Hindlimb muscle (tissue), 1 donor: ENCODE measurements around the gene HHIP. TPM values are rescaled to one million over a fixed set of nuclear protein-coding genes. Genes with fewer than 3 reads are reported as not detected.

Source experiments
- DNase-seq: peaks from one replicate; pipeline ENCODE4 v3.0.0-alpha.2; 2013
- polyA plus RNA-seq: library from polyadenylated mRNA; unstranded; fragments of 120-200 nt; gene quantifications from one replicate; pipeline ENCODE4 v1.2.1, GENCODE V29; 2013; ENCODE audit not compliant: insufficient read length

Gene HHIP, protein sequence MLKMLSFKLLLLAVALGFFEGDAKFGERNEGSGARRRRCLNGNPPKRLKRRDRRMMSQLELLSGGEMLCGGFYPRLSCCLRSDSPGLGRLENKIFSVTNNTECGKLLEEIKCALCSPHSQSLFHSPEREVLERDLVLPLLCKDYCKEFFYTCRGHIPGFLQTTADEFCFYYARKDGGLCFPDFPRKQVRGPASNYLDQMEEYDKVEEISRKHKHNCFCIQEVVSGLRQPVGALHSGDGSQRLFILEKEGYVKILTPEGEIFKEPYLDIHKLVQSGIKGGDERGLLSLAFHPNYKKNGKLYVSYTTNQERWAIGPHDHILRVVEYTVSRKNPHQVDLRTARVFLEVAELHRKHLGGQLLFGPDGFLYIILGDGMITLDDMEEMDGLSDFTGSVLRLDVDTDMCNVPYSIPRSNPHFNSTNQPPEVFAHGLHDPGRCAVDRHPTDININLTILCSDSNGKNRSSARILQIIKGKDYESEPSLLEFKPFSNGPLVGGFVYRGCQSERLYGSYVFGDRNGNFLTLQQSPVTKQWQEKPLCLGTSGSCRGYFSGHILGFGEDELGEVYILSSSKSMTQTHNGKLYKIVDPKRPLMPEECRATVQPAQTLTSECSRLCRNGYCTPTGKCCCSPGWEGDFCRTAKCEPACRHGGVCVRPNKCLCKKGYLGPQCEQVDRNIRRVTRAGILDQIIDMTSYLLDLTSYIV
- 3.2 TPM for polyA plus RNA-seq

DNA sequence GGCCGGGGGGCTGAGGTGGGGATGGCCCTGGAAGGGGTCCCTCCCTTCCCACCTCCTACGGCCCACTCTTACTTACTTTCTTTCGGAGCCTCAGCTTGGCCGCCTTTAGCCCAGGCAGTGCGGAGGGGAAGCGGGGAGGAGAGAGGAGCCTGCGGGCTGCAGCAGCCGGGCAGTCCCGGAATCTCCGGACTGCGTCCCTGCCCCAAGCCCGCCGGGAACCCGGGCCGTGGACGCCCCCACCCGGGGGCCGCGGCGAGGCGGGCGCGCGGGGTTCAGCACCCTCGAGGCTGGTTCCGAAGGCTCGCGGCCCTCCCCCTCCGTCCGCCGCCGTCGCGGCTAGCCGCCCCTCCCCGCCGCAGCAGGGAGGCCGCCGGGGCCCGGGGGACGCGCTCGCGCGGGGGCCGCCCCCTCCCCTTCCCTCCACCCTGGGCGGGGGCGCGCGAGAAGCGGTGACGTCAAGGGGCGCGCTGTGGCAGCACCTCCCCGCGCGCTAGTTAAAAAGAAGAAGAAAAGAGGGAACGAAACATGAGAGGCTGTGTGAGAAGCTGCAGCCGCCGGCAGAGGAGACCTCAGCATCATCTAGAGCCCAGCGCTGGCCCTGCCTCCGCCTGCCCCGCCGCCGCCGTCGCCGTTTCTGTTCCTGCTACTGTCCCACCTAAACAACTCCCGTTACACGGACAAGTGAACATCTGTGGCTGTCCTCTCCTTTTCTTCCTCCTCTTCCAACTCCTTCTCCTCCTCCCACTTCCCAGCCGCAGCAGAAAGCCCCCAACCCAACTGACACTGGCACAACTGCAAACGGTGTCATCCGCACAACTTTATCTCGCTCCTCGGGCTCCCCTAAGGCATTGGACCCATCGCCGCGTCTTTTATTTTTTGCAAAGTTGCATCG lies at the start of gene HHIP:
TSS of gene HHIP (plus strand) at position 526 of the 892 bp plus-strand sequence. CDS start 520 bp downstream, outside the sequence.
- peak; percentile 71 for DNase-seq

GRCh38 chr4:144597171-144597570 lies 48.8 kb upstream of the HHIP start:
- DNase-seq: no peak

DNA sequence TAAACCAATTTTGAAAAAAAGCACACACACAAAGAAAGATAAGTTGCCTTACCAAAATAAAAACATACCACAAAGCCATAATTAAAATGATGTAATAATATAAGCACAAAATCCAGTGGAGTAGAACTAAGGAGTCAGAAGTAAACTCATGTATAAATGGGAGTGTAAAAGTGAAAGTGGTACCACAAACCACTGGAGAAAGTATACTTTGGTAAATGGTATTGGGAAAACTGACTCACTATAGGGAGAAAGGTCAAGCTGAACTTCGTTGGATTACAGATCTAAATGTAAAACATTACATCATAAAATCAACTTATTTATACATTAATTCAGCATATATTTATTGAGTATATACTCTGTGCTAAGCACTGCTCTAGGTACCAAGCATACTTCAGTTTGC lies 46.3 kb upstream of the HHIP start:
- no peak for DNase-seq

GRCh38 chr4:144611850-144612249 lies 34.1 kb upstream of the HHIP start:
- DNase-seq: peak; percentile 3

DNA sequence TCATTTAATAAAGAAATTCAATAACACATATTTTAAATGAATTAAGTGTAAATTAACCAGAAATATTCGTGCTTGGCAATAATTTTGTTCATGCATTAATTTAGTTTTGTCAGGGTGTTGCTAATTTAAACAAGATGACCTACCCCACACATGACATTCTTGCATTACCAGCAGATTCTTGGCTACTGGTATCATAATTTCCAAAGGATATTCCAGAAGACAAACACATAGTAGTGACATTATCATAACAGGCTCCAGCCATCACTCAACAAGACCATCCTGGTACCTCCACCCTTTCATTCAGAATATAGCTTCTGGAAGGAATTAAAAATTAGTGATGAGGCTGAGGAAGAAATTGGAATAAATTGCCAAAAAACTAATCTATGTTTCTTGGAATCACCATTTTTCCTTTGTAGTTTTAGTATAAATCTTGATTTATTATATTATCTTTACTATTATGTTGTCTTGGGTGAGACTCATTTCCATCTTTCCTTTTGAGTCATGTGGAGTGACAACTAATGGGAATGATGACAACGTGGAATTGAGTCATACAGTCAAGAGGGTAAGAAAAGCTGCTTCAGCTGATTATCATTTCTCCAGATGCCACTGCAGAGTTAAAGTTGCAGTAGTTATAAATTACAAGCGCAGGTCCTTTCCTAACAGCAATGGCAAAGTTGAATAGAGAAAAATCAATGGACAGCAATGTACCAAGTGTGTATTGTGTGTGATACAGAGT lies 30.9 kb upstream of the HHIP start:
- DNase-seq: no peak

GRCh38 chr4:144621681-144622080 lies 24.3 kb upstream of the HHIP start:
- DNase-seq: no peak

DNA sequence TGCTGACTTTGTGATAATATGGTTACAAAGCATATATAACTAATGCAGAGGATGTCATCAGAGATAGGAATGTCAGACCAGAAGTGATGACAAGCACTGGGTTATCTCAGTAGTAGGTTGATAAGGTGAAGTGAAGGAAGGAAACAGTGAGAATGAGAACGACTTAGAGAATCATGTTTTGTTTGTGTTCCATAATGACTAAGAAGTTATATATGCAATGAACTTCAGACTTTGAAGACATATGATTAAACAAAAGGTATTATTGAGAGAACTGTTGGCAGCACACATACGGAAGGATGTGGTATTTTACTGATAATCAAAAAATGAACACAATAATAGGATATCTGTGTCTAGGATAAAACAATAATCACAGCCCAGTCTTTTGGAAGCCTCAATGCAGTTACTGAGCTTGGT lies 18.3 kb upstream of the HHIP start:
- no peak for DNase-seq

GRCh38 chr4:144633215-144633614 lies 12.7 kb upstream of the HHIP start:
- no peak for DNase-seq

GRCh38 chr4:144634978-144635747 lies 10.8 kb upstream of the HHIP start:
- no peak for DNase-seq

- no peak for DNase-seq
Observed at GRCh38 chr4:144644368-144645101, 1.4 kb upstream of the HHIP start.

DNA sequence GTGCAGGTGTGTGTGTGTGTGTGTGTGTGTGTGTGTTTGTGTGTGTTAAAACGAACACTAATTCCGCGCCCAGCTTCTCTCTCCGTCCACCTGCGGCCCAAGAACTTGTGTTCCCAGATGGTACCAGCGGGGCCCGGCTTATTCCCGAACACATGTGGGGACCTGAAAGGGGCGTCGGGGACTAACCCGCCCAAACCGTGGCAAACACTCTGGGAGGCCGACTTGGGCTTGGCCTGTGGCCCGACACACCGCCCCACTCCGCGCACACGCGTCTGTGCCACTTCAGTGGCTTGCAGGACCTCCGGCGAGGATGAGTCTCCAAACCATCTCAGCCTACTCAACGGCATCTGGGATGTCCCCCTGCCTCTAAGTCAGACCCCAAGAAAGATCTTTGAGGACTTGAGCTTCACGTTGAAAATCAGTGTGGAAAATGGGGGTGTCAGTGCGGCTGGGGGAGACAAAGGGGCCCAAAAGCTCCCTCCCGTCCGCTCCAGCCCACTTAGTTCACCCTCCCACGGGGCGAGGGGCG lies 790 bp upstream of the HHIP start:
- DNase-seq: peak; percentile 31

GRCh38 chr4:144646523-144647094 lies 653 bp downstream of the HHIP start:
- DNase-seq: no peak

GRCh38 chr4:144647095-144647561 lies 1.2 kb downstream of the HHIP start:
- DNase-seq: peak; percentile 26

DNA sequence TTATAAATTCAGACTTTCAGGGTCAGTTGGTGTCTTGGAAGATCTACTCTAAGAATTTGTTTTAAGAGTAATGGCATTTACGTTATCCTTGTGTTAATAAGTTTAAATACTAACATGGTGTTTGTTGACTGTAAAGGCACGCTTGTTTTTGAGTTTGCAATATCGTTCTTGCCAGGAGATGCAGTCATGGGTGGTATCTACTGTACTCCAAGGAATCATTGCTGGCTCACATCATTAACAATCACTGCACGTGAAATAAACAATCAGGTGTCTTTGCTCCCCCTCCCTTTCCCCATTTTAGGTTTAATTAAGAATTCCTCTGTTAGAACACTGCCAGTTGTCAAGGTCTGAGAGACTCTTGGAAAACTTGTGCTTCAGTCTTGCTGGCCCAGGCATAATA lies 1.6 kb downstream of the HHIP start:
- no peak for DNase-seq

GRCh38 chr4:144648042-144648441 lies 2.1 kb downstream of the HHIP start:
- no peak for DNase-seq

- DNase-seq: no peak
Observed at GRCh38 chr4:144649646-144650045, 3.7 kb downstream of the HHIP start.

DNA sequence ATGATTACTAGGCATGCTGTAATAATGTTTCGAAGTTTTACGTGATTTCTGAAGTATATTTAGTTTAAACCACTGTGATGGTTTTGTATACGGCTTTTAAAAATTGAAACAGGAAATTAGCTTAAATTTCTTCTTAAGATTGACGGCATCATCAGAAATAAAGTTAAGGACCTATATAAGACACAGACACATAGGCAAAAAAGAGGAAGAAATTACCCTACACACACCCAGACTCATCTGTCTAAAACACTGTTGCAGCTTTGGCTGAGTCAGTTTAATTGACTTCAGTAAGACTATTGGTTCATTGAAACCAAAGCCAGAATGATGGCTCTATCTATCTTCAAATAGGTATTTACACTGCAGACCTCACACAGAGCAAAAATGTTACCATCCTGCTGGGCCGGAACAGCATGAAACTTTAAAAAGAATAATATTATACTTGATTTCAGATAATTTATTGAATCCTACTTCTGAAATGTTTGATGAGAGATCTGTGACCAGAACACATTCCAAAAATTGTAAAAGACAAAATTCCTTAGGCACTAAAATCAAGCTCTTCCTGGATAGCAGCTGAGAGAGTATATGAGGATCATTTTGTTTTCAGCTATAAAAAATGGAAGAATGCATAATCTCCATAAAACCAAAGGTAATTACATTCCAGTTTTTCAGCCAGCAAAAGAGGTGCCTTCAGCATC lies 4.5 kb downstream of the HHIP start:
- DNase-seq: no peak

DNA sequence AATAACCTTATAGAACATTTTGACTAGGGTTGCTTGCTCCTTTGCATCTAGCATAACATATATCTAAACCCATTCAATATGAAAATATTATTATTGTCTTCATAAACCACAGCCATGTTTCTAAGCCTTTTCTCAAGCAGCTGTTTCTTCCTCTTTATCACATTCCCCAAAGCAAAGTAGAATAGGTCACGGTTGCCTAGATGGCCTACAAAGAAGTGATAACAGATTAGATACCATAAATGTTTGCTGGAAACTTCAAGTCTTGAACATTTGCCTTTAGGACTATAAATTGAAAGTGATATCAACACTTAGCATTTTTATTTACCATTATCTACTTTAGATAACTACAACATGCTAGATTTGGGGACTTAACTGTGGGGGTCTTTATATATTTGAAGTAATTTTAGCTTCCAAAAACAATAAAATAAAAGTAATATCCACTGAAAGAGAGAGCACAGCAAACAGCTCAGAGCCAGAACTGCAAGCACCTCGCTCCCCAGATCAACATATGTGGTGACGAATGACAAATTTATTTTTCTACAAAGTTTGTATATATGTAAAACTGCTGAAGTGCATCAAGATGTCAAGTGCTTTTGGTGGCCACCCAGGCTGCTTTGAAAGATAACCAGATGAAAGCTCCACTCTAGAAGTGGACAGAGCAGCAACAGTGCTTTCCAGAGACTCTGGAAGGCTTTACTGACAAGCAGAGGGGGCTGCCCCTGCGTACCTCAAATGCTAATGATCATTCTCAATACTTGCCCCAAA lies 8.0 kb downstream of the HHIP start:
- DNase-seq: no peak
